K562 (cell line): Measurements from ENCODE around the gene CEP44. TPM values are rescaled to one million over a fixed set of nuclear protein-coding genes. Genes with fewer than 3 reads are reported as not detected.
"Not testable (repeated sequence)": the region's sequence is repeated elsewhere in the genome, so short reads cannot be mapped to it uniquely, and the experiment has no call there.

Experiments
- ATAC-seq: fragments of 200-7000 bp; cut with Tn5 transposase; 3 replicates; pipeline ENCODE4 v1.9.1; 2020; ENCODE audit warnings: moderate library complexity
- BruUV-seq: library from RNA; stranded (reverse); fragments of 400-500 nt; replicated peaks from 2 replicates; lab custom pipeline; 2021; lab: Mats Ljungman, UMichigan
- CTCF ChIA-PET: fragments of 300-600 bp; formaldehyde crosslinking; extraction: SDS; loops from one replicate; lab custom pipeline; 2021; ENCODE audit warnings: low intra/inter-chr PET ratio; lab: Yijun Ruan, JAX
- POLR2A ChIA-PET: fragments of 300-600, 350-650 bp; sonication (Branson Sonifier 250); formaldehyde crosslinking; extraction: SDS; loops from one replicate; lab custom pipeline; 2021; ENCODE audit warnings: antibody characterized with exemption, inconsistent platforms; lab: Yijun Ruan, JAX
- DNase-seq, 4 experiments: peaks; one replicate each; pipeline versions ENCODE4 v3.0.0 to v3.0.0-alpha.2; 2011 to 2018; ENCODE audit warnings: low spot score in 3 of 4, mixed read lengths in 3 of 4; ENCODE audit errors: extremely low read depth in 1 of 4
- FAIRE-seq: peaks from 2 replicates; lab custom pipeline; 2011; peaks lifted over from hg19 to GRCh38; lab: Jason Lieb, UNC
- H2AFZ ChIP-seq: 2 replicates; pipeline ENCODE4 v1.6.0; 2011; ENCODE audit warnings: low read depth, low read length, control low read depth, inconsistent platforms
- H3K27ac ChIP-seq: fragments of 200-600 bp; 3 replicates; pipeline ENCODE4 v1.8.0; 2011; ENCODE audit warnings: low read depth, mild to moderate bottlenecking, control low read depth, inconsistent platforms, low read length, moderate library complexity, mixed read lengths; ENCODE audit errors: extremely low read depth
- H3K27me3 ChIP-seq, 2 experiments: fragments of 300-600 bp in 1 of 2; 2 replicates in 1 of 2; 3 replicates in 1 of 2; pipeline versions ENCODE4 v1.6.0 to v1.8.0; 2011; ENCODE audit warnings: inconsistent platforms in 2 of 2, low read length in 2 of 2, mild to moderate bottlenecking in 1 of 2, mixed read lengths in 1 of 2, moderate library complexity in 1 of 2; ENCODE audit not compliant: control insufficient read depth in 2 of 2, insufficient read depth in 2 of 2
- H3K36me3 ChIP-seq: fragments of 300-600 bp; 3 replicates; pipeline ENCODE4 v1.8.0; 2011; ENCODE audit warnings: mild to moderate bottlenecking, low read length, inconsistent platforms; ENCODE audit not compliant: control insufficient read depth, insufficient read depth
- H3K4me1 ChIP-seq, 2 experiments: fragments of 200-600 bp in 1 of 2; replicated peaks in 1 of 2; 2 replicates in 1 of 2; 3 replicates in 1 of 2; pipeline versions ENCODE4 v1.5.1 to v1.8.0; 2011; ENCODE audit warnings: inconsistent platforms in 2 of 2, low read length in 2 of 2, mild to moderate bottlenecking in 1 of 2, mixed read lengths in 1 of 2, moderate library complexity in 1 of 2; ENCODE audit not compliant: control insufficient read depth in 2 of 2, insufficient read depth in 2 of 2
- H3K4me2 ChIP-seq: 2 replicates; pipeline ENCODE4 v1.6.1; 2011; ENCODE audit warnings: low read length, control low read depth, inconsistent platforms, mixed read lengths; ENCODE audit not compliant: insufficient read depth
- H3K4me3 ChIP-seq: fragments of 200-600 bp; sonication (generic), shearing (Covaris generic); 2 replicates; pipeline ENCODE4 v1.5.1; 2016; ENCODE audit warnings: control low read depth, inconsistent platforms
- H3K79me2 ChIP-seq: fragments of 200-600 bp; 3 replicates; pipeline ENCODE4 v1.8.0; 2011; ENCODE audit warnings: low read length, inconsistent platforms; ENCODE audit not compliant: control insufficient read depth, insufficient read depth
- H3K9ac ChIP-seq, 2 experiments: 2 replicates each; pipeline versions ENCODE4 v1.6.0 to v1.6.1; 2011; ENCODE audit warnings: low read depth in 2 of 2, low read length in 2 of 2, control low read depth in 1 of 2, inconsistent platforms in 1 of 2, mild to moderate bottlenecking in 1 of 2, mixed read lengths in 1 of 2; ENCODE audit not compliant: insufficient read depth in 1 of 2
- H3K9me1 ChIP-seq: one replicate; pipeline ENCODE4 v1.6.0; 2011; ENCODE audit warnings: inconsistent platforms, mild to moderate bottlenecking, low read length, moderate library complexity; ENCODE audit not compliant: control insufficient read depth, insufficient read depth
- H3K9me3 ChIP-seq: replicated peaks from 2 replicates; pipeline ENCODE4 v1.5.1; 2011; ENCODE audit warnings: low read depth, low read length, inconsistent platforms; ENCODE audit not compliant: control insufficient read depth, insufficient read depth
- H4K20me1 ChIP-seq: replicated peaks from 2 replicates; pipeline ENCODE4 v1.6.1; 2011; ENCODE audit warnings: low read length, inconsistent platforms, mixed read lengths; ENCODE audit not compliant: control insufficient read depth, insufficient read depth
- GTF3C2 ChIP-seq: IDR thresholded peaks from 3 replicates; pipeline ENCODE4 v1.6.1; 2011; ENCODE audit warnings: borderline replicate concordance, mild to moderate bottlenecking, moderate library complexity; ENCODE audit not compliant: insufficient read length; ENCODE audit errors: extremely low read depth
- WGBS: fragments of 100-300 bp; shearing (Covaris generic); methylation state at CpG from one replicate; pipeline ENCODE4 v1.1.6; 2016; ENCODE audit warnings: low coverage, mixed read lengths; ENCODE audit not compliant: insufficient coverage; ENCODE audit errors: missing lambda C conversion rate; 5-methylcytosine and 5-hydroxymethylcytosine counted together
- in situ Hi-C: fragments of 300-500 bp; cut with MboI; formaldehyde crosslinking; loops from 4 replicates; pipeline ENCODE4 v1.15.0; 2018; ENCODE audit warnings: inconsistent platforms, mixed read lengths
- intact Hi-C: fragments of 100-400 bp; cut with micrococcal nuclease; formaldehyde crosslinking; loops from 2 replicates; pipeline ENCODE4 v1.14.2; 2022
- polyA plus RNA-seq, 8 experiments: library from polyadenylated mRNA; depleted of rRNA in 4 of 8; stranded (reverse) in 5 of 8; unstranded in 3 of 8; fragments of >200 nt; fragmentation: Nextera tagmentation in 2 of 8; fragmentation: Illumina TruSeq in 1 of 8; extraction: Ambion mirVana in 2 of 8; extraction: Trizol in 1 of 8; gene quantifications; 2 replicates each; pipeline versions ENCODE4 v1.2.1 to v1.2.3, GENCODE V29; 2011 to 2014; ENCODE audit warnings: inconsistent platforms in 1 of 8, missing spikeins in 1 of 8
- total RNA-seq, 7 experiments: library from RNA; depleted of rRNA in 6 of 7; stranded (reverse); fragments of >200 nt in 6 of 7; fragmentation: Illumina TruSeq in 2 of 7; extraction: Trizol in 2 of 7; gene quantifications; 2 replicates each; pipeline versions ENCODE4 v1.2.1 to v1.2.3, GENCODE V29; 2011 to 2021; ENCODE audit warnings: low replicate concordance in 1 of 7

CEP44 gene
- total and polyA plus RNA-seq, 9 of the 15 experiments (the other 6 are each of a cell fraction or from before 2014, with no cell fraction given) = 19.6 to 45.0 (median 24.4) TPM

GRCh38 chr4:174378951-174379350, 95.2 kb downstream of the CEP44 start (continued):
- no peak for TF ChIP-seq GTF3C2

- intact Hi-C loops, DNase-seq, CTCF ChIA-PET, H3K9me3 ChIP-seq, H2AFZ ChIP-seq, in situ Hi-C loops, H3K27me3 ChIP-seq, H3K9ac ChIP-seq, H4K20me1 ChIP-seq, POLR2A ChIA-PET, FAIRE-seq, ATAC-seq, H3K4me2 ChIP-seq, H3K27ac ChIP-seq, H3K9me1 ChIP-seq, H3K36me3 ChIP-seq, H3K79me2 ChIP-seq, BruUV-seq, H3K4me3 ChIP-seq: not testable (repeated sequence)
- H3K4me1 ChIP-seq = peaks cover 5 to 11% of the 10 kb centered on the region in 2 experiments; a peak in 3 of 5 replicates
- 22% methylated on average over 4 of the region's 4 CpGs for WGBS
Observed at GRCh38 chr4:174380206-174380605, 96.5 kb downstream of the CEP44 start.
